Spleen (tissue), 7 donors: ENCODE data around the gene GNB1L.

Source experiments
- POLR2A ChIP-seq, 3 donors: fragments of 450-650 bp; IDR thresholded peaks; one replicate each; pipeline ENCODE4 v1.5.1; 2017; ENCODE audit warnings: antibody characterized with exemption in 3 of 3, mild to moderate bottlenecking in 1 of 3
- TF ChIP-seq, protein P1 (sequence below), 11 experiments: fragments of 200-600 bp in 7 of 11; fragments of 450-650 bp in 4 of 11; sonication (generic) in 4 of 11; IDR thresholded peaks in 8 of 11; conservative IDR thresholded peaks in 3 of 11; 1 replicate in 7 of 11; 2 replicates in 4 of 11; pipeline versions ENCODE4 v1.4.0 to v1.8.0; 2016 to 2021; ENCODE audit warnings: antibody characterized with exemption in 11 of 11, inconsistent platforms in 4 of 11, mild to moderate bottlenecking in 1 of 11
- donor health status: DM: no; HTN: no; CAD: no; lungs with moderate emphysema.
- donor health status: DM: no; HTN: no; CAD: no.
- donor health status: DM: no; HTN: no; CAD: no.

DNA sequence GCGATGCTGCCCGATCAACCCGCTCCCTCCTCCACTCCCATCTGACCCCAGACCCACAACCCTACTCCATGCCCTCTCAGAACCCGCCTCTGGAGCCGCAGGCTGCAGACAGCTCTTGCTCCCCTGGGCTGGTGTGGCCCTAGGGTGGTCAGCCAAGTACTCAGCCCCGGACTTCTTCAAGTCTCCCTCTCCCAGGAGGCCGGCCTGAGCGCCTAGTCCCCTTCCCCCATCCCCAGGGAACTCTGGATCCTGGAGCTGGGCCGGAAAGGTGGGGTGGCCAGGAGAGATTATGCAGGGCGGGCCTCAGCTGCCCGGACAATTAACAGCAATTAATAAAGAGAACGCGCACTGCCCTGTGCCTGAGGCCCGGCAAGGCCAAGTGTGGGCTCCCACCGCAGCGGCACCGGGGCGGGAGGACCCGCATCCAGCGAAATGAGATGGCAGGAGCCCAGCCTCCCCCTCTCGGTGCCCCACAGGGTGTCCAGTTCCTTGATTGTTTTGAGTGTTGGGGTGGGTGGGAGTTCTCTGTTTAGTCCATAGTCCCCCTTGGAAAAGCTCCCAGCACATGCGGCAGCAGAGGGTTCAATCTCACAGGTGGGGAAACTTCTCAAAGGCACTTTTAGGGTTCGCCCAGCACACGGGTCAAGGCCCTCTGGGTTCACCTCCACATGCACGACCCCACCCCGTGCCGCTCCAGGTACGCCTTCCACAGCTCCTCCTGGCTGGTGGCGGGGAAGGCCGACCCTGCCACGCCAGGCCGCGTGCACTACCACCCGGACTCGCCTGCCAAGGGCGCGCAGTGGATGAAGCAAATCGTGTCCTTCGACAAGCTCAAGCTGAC, 91.0 kb downstream of the GNB1L start:
- TF ChIP-seq POLR2A (IDR thresholded peaks at IDR 0.05) = no peak
- TF ChIP-seq, protein P1, sequence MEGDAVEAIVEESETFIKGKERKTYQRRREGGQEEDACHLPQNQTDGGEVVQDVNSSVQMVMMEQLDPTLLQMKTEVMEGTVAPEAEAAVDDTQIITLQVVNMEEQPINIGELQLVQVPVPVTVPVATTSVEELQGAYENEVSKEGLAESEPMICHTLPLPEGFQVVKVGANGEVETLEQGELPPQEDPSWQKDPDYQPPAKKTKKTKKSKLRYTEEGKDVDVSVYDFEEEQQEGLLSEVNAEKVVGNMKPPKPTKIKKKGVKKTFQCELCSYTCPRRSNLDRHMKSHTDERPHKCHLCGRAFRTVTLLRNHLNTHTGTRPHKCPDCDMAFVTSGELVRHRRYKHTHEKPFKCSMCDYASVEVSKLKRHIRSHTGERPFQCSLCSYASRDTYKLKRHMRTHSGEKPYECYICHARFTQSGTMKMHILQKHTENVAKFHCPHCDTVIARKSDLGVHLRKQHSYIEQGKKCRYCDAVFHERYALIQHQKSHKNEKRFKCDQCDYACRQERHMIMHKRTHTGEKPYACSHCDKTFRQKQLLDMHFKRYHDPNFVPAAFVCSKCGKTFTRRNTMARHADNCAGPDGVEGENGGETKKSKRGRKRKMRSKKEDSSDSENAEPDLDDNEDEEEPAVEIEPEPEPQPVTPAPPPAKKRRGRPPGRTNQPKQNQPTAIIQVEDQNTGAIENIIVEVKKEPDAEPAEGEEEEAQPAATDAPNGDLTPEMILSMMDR (IDR thresholded peaks at IDR 0.05 in 8 of 11, conservative IDR thresholded peaks at IDR 0.05 in 3 of 11) = no peak
